Measurements from ENCODE around the gene DEPP1. TPM values are rescaled to one million over a fixed set of nuclear protein-coding genes. Genes with fewer than 3 reads are reported as not detected.
"Not testable (repeated sequence)": the region's sequence is repeated elsewhere in the genome, so short reads cannot be mapped to it uniquely, and the experiment has no call there.

Gene DEPP1
- 0.14 and 2.7 TPM in 2 replicates for total RNA-seq (2014; rRNA removed; shearing (Covaris generic))

- in situ Hi-C loops (cut with HindIII; ENCODE audit: low sequenced_read_pairs): no loop called here
- DNase-seq (ENCODE audit: low spot score): peak; percentile 99
Measured at GRCh38 chr10:44978570-44979280, at the start of gene DEPP1. TSS of gene DEPP1 (minus strand) at chr10:44978809. CDS start at chr10:44978030, 779 bp downstream.

DNA sequence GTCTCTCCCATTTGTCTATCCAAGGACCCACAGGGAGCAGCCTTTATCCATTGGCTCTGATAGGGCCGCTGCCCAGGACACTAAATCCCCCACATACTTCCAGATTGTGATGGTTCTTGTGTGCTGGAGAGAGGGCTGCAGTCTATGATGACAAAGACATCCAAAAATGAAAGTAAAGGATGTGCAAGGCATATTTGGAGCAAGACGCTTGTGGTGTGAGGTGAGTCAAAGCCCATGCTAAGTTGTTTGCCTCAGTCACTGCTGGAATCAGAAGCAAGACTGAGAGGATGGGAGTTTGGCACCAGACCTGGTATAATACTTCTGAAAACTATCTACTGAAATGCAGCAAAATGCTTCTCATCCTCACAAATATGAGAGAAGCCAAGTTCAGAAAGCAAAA, 44.8 kb upstream of the DEPP1 start:
- in situ Hi-C loops (cut with HindIII; ENCODE audit: low sequenced_read_pairs): no loop called here
- DNase-seq (ENCODE audit: low spot score): no peak

DNA sequence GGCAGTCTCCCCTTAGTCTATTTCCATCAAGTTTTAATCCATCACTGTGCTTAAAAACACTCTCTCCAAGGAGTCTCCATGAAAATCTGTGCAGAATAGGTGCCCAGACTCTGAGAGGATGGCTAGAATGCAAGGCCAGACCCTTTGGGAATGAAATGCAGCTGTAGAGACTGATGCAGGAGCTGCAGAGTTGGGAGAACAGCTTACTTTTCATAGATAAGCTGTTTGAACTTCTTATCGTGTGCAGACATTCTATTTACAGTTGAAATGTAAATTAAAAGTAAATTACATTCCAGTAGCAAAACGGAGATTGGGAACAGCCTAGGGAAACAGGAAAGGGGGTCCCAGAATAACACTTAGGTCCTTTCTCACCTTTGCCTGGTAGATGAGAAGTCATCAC, 37.0 kb upstream of the DEPP1 start:
- in situ Hi-C loops (cut with HindIII; ENCODE audit: low sequenced_read_pairs): no loop called here
- DNase-seq (ENCODE audit: low spot score): no peak

DNA sequence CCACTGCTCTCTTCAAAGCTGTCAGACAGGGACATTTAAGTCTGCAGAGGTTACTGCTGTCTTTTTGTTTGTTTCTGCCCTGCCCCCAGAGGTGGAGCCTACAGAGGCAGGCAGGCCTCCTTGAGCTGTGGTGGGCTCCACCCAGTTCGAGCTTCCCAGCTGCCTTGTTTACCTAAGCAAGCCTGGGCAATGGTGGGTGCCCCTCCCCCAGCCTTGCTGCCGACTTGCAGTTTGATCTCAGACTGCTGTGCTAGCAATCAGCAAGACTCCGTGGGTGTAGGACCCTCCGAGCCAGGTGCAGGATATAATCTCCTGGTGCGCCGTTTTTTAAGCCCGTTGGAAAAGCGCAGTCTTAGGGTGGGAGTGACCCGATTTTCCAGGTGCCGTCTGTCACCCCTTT, 35.9 kb upstream of the DEPP1 start:
- DNase-seq (ENCODE audit: low spot score); in situ Hi-C loops (cut with HindIII; ENCODE audit: low sequenced_read_pairs): not testable (repeated sequence)

DNA sequence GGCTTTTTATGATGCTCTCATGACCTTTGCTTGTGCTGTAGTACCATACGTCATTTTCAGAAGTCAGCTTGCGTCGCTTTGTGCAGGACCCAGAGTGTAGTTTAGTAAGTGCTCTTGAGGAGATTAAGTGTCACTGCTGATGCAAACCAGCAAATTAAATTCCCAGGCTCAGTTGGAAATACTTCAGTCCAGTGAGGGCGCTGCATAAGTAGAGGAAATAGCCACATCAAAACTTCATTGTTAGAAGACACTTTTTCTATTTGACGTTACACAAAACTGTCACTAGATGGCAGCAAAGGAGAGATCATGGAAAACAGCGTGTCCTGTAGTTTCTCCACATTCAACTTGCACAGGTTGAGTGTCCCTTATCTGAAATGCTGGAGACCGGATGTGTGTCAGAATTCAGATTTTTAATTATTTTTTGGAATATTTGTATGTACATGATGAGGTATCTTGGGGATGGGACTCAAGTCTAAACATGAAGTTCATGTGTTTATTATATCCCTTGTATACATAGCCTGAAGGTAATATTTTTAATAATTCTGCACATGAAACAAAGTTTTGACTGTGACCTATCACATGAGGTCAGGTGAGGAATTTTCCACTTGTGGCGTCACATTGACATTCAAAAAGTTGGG, 30.0 kb upstream of the DEPP1 start:
- in situ Hi-C loops (cut with HindIII; ENCODE audit: low sequenced_read_pairs): no loop called here
- DNase-seq (ENCODE audit: low spot score): peak; percentile 79

DNA sequence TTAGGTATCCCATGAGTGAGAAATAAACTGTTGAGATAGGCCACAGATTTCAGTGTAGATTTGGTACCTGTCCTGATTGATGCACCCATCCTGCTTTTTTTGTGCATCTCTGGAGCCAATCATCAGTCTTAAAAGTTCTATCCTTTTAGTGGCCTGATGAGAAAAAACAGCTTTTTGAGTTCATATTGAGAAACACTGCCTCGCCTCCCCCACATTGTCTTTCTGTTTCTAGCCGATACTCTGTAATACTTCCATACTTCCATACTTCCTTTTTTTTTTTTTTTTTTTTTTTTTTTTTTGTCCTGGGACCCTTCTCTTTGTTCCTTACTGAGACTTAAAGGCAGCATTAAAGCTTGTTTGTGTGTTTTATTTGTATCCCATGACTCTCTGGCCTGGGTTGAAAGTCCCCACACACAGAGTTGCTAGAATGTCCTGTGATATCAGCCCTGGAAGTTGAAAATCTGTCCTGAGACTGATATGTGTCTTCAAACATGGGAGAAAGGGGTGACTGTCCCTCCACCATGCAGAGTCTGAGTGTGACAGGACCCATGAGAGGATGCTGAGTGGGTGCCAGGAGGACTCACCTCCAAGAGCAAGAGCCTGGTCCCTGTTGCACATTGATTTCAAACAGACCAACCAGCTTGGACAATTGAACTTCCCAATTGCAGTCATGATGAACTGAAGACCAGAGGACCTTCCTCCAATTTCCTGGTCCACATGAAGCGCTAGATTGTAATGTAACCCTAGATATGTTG, 27.8 kb upstream of the DEPP1 start:
- DNase-seq (ENCODE audit: low spot score): no peak
- in situ Hi-C loops (cut with HindIII; ENCODE audit: low sequenced_read_pairs): no loop called here

- no peak for DNase-seq (ENCODE audit: low spot score)
- in situ Hi-C loops (cut with HindIII; ENCODE audit: low sequenced_read_pairs): no loop called here
Measured at GRCh38 chr10:45005284-45005683, 26.7 kb upstream of the DEPP1 start.

DNA sequence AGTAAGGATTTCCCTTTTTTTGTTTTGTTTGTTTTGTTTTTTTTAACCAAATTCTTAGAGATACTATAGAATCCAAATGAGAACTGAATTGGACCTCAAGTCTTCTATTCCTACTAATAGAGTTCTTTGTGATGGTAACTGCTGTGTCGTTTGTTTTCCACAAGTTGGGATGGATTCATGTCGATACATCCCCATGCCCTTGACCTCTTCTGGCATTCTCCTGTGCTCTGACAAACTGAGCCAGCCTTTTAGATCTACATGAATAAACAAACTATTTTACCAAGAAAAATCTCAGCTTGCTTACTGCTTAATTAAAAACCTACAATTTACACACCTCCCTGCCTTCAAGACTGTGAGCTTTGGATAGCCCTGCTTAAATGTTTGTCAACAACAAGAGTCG, 26.1 kb upstream of the DEPP1 start:
- in situ Hi-C loops (cut with HindIII; ENCODE audit: low sequenced_read_pairs): no loop called here
- no peak for DNase-seq (ENCODE audit: low spot score)

- DNase-seq (ENCODE audit: low spot score): no peak
- in situ Hi-C loops (cut with HindIII; ENCODE audit: low sequenced_read_pairs): no loop called here
Measured at GRCh38 chr10:45003432-45004000, 24.9 kb upstream of the DEPP1 start.

- in situ Hi-C loops (cut with HindIII; ENCODE audit: low sequenced_read_pairs): no loop called here
- peak; percentile 83 for DNase-seq (ENCODE audit: low spot score)
Measured at GRCh38 chr10:45001381-45002148, 23.0 kb upstream of the DEPP1 start.

- in situ Hi-C loops (cut with HindIII; ENCODE audit: low sequenced_read_pairs): no loop called here
- DNase-seq (ENCODE audit: low spot score): peak; percentile 59
Measured at GRCh38 chr10:45000752-45001380, 22.3 kb upstream of the DEPP1 start, which contains the start of gene ZNF22. TSS of gene ZNF22 (plus strand) at chr10:45000923. CDS start at chr10:45003369, 2,446 bp downstream.

DNA sequence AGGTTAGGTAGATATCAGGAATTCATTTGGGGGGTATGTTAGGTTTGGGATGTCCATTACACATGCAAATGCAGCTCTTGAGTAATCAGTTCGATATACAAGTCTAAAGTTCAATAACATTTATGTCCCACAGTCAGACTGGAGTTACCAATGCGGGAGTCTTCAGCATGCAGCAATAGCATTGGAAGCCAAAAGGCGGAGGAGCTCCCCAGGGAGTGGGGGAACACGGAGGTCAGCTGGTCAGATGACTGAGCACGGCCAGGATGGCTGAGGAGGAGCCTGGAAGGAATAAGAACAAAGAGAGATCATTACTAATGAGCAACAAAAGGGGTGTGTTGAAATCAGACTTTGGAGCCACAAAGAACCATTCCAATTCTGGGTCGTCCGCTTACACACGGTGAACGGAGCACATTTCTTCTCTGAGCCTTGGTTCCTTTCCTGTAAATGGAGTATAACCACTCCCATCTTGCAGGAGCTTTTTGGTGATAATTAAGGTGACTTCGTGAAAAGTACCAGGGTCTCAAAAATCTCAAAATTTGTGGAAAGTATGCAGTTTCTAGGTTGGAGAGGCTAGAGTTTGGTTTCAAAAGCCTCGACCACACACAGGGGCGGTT, 21.6 kb upstream of the DEPP1 start:
- in situ Hi-C loops (cut with HindIII; ENCODE audit: low sequenced_read_pairs): no loop called here
- DNase-seq (ENCODE audit: low spot score): no peak

- in situ Hi-C loops (cut with HindIII; ENCODE audit: low sequenced_read_pairs): no loop called here
- DNase-seq (ENCODE audit: low spot score): no peak
Measured at GRCh38 chr10:44998146-44998631, 19.6 kb upstream of the DEPP1 start.

- DNase-seq (ENCODE audit: low spot score): no peak
- in situ Hi-C loops (cut with HindIII; ENCODE audit: low sequenced_read_pairs): no loop called here
Measured at GRCh38 chr10:44997105-44997748, 18.6 kb upstream of the DEPP1 start.

DNA sequence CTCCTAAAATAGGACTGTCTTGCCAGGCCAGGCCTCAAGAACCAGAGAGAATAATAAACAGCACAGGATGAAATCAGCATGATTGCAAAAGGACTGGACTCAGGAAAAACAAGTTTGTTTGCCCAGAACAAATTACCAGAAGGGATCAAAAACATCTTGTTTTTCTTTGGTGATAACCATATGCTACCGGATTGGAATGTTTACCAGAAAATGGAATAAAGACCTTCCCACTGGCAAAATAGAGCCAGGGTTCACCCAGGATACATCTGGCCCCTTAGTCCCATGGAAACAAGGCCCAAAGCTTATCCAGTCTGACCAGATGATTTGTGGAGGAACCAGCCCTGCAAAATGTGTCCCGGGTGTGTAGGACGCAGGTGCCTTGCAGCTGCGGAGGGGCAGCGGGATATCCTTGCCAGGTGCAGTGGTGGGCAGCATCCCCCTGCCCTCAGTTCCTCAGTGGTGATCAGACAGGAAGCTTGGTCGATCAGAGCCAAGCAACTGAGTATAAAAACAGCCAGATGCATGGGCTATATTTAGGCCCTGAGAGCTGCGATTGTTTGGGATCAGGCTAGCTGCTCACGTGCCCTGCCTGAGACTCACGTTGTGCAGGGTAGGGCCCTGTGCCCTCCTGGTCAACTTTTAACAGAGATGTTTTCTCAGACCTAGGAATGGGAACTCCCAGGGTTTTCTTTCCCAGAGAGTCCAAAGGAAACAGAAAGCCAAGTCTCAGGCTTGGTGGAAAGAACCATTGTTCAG, 17.5 kb upstream of the DEPP1 start:
- in situ Hi-C loops (cut with HindIII; ENCODE audit: low sequenced_read_pairs): no loop called here
- DNase-seq (ENCODE audit: low spot score): no peak

- in situ Hi-C loops (cut with HindIII; ENCODE audit: low sequenced_read_pairs): no loop called here
- no peak for DNase-seq (ENCODE audit: low spot score)
Measured at GRCh38 chr10:44995581-44995913, 16.9 kb upstream of the DEPP1 start.

Measured in G401 (cell line).